Bone marrow (tissue), 2 donors: ENCODE data around the gene AMPD1.

ENCODE experiments used
- DNase-seq, 2 donors: peaks; one replicate each; lab custom pipeline; 2025; lab: John Stamatoyannopoulos, UW

AMPD1 gene

DNA sequence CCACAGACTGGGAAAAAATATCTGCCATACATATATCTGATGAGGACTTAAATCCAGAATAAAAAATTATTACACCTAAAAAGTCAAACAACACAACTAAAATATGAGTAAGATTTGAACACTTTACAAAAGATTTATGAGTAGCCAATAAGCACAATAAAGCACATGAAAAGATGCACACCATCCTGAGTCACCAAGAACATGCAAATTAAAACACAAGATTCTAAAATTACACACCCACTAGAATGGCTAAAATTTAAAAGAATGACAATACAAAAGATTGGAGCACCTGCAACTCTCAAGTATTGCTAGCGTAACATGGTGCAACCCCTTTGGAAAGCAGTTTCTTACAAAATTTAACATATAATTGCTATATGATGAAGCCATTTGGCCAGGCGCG lies 56.4 kb downstream of the AMPD1 start:
- DNase-seq: no peak

- no peak for DNase-seq
Observed at GRCh38 chr1:114632427-114632826, 62.9 kb downstream of the AMPD1 start.

DNA sequence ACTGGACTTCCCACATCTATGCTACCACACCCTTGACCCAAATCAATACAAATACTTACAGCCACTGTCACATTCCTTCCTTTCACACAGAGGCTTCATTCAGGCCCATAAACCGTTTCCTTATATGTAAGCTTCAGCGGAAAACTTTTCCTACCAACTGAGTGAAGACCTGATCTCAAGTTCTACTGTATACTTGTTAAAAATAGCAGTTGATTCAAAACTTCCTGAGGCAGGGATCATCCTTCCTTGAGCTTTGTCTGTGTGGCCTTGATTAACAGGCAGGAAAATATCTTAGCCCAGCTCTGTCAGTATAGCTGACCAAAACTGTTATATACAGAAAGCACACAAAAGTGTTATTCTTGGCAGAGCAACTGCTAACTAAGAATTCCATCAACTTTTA lies 68.2 kb downstream of the AMPD1 start:
- DNase-seq: no peak

- DNase-seq: no peak
Observed at GRCh38 chr1:114623364-114623763, 72.0 kb downstream of the AMPD1 start.
